K562 (cell line): ENCODE measurements around the gene FERMT3. TPM values are rescaled to one million over a fixed set of nuclear protein-coding genes. Genes with fewer than 3 reads are reported as not detected.

Source experiments
- CBX8 ChIP-seq: fragments of 200-600 bp; sonication (generic); IDR thresholded peaks from 2 replicates; pipeline ENCODE4 v1.6.1; 2012; ENCODE audit warnings: borderline replicate concordance, mixed run types, low read depth, mild to moderate bottlenecking, moderate library complexity, mixed read lengths, low read length, control low read depth, inconsistent platforms; ENCODE audit not compliant: poor library complexity, severe bottlenecking; ENCODE audit errors: extremely low read depth
- CHD2 ChIP-seq: IDR thresholded peaks from 2 replicates; pipeline ENCODE4 v1.6.1; 2011; ENCODE audit warnings: low read depth, low read length
- DACH1 ChIP-seq: fragments of 450-650 bp; IDR thresholded peaks from 2 replicates; pipeline ENCODE4 v1.6.1; 2018; ENCODE audit not compliant: partially characterized antibody
- DNMT1 ChIP-seq: fragments of 450-650 bp; IDR thresholded peaks from 2 replicates; pipeline ENCODE4 v1.6.1; 2016; ENCODE audit warnings: antibody characterized with exemption, mild to moderate bottlenecking
- ETV5 ChIP-seq: sonication (generic); formaldehyde crosslinking; IDR thresholded peaks from 2 replicates; pipeline ENCODE4 v1.4.0; 2020; ENCODE audit warnings: low read depth, mild to moderate bottlenecking, missing genetic modification reagents
- HNRNPK ChIP-seq: fragments of 200-400 bp; formaldehyde crosslinking; IDR thresholded peaks from one replicate; pipeline ENCODE4 v1.6.1; 2018; ENCODE audit warnings: mild to moderate bottlenecking, low read depth, low read length; ENCODE audit not compliant: poor library complexity, severe bottlenecking
- JUNB ChIP-seq: fragments of 450-650 bp; formaldehyde crosslinking; conservative IDR thresholded peaks from 2 replicates; pipeline ENCODE4 v1.4.0; 2020; ENCODE audit warnings: mild to moderate bottlenecking
- MIER1 ChIP-seq: fragments of 450-650 bp; IDR thresholded peaks from 2 replicates; pipeline ENCODE4 v1.6.1; 2016; ENCODE audit warnings: antibody characterized with exemption, mild to moderate bottlenecking, low read depth
- NFE2 ChIP-seq: IDR thresholded peaks from 2 replicates; pipeline ENCODE4 v1.6.1; 2014; ENCODE audit warnings: antibody characterized with exemption, low read depth
- SPI1 ChIP-seq: IDR thresholded peaks from 2 replicates; pipeline ENCODE4 v1.6.1; 2011; ENCODE audit warnings: low read depth, low read length, control low read depth, borderline replicate concordance
- ZNF165 ChIP-seq: fragments of 250-450 bp; sonication (Bioruptor Pico); IDR thresholded peaks from 2 replicates; pipeline ENCODE4 v1.4.0; 2020; ENCODE audit warnings: borderline replicate concordance
- polyA plus RNA-seq, 8 experiments: library from polyadenylated mRNA; depleted of rRNA in 4 of 8; stranded (reverse) in 5 of 8; unstranded in 3 of 8; fragments of >200 nt; fragmentation: Nextera tagmentation in 2 of 8; fragmentation: Illumina TruSeq in 1 of 8; extraction: Ambion mirVana in 2 of 8; extraction: Trizol in 1 of 8; gene quantifications; 2 replicates each; pipeline versions ENCODE4 v1.2.1 to v1.2.3, GENCODE V29; 2011 to 2014; ENCODE audit warnings: inconsistent platforms in 1 of 8, missing spikeins in 1 of 8
- total RNA-seq, 7 experiments: library from RNA; depleted of rRNA in 6 of 7; stranded (reverse); fragments of >200 nt in 6 of 7; fragmentation: Illumina TruSeq in 2 of 7; extraction: Trizol in 2 of 7; gene quantifications; 2 replicates each; pipeline versions ENCODE4 v1.2.1 to v1.2.3, GENCODE V29; 2011 to 2021; ENCODE audit warnings: low replicate concordance in 1 of 7
- TF ChIP-seq, protein P1 (sequence below), 2 experiments: fragments of 450-650 bp; formaldehyde crosslinking in 1 of 2; IDR thresholded peaks; 2 replicates each; pipeline versions ENCODE4 v1.4.0 to v1.6.1; 2014 to 2020; ENCODE audit warnings: mild to moderate bottlenecking in 2 of 2, borderline replicate concordance in 1 of 2, low read depth in 1 of 2
- TF ChIP-seq, protein P2 (sequence below): fragments of 250-450 bp; sonication (Bioruptor Pico); IDR thresholded peaks from 2 replicates; pipeline ENCODE4 v1.8.0; 2021; ENCODE audit warnings: borderline replicate concordance, mild to moderate bottlenecking, moderate library complexity; ENCODE audit not compliant: poor library complexity, severe bottlenecking
- TF ChIP-seq, protein P3 (sequence below), 2 experiments: fragments of 450-650 bp in 1 of 2; sonication (generic) in 1 of 2; formaldehyde crosslinking in 1 of 2; IDR thresholded peaks in 1 of 2; conservative IDR thresholded peaks in 1 of 2; 2 replicates each; pipeline versions ENCODE4 v1.6.1 to v1.8.1; 2016 to 2023; ENCODE audit warnings: mild to moderate bottlenecking in 2 of 2, moderate library complexity in 2 of 2, inconsistent platforms in 1 of 2, missing genetic modification reagents in 1 of 2

Gene FERMT3
- total and polyA plus RNA-seq, 9 of the 15 experiments (the other 6 are each of a cell fraction or from before 2014, with no cell fraction given), result 3.2 to 275 (median 79.7) TPM

DNA sequence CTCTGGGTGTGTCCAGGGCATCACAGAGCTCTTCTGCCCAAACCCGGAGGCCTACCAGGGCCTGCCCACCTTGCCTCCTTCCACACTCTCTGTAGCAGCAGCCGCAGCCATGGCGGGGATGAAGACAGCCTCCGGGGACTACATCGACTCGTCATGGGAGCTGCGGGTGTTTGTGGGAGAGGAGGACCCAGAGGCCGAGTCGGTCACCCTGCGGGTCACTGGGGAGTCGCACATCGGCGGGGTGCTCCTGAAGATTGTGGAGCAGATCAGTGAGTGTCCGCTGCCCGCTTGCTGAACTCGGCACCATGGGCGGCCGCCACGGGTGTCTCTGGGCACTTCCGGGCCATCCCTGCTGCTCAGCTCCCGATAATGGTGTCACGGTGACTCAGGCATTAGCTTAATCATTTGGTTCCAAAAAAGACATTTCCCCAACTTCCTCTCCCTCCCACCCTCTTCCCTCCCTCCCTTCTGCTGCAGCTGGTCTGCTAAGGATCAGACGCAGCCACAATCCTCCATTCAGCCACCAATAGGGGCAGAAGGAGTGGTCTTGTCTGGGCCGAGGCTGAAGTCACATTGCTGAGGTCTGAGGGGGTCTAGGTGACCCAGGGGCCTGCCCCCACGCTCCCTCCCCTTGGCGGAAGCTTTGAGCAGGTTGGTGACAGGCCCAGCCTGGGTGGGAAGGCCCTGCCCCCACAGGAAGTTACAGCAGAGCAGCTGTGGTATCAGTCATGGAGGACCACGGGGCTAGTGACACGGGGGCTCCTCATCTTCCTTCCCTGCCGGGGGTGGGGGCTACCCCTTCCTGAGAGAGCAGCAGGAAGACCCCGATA lies 950 bp downstream of the FERMT3 start (continued):
- TF ChIP-seq, protein P1, sequence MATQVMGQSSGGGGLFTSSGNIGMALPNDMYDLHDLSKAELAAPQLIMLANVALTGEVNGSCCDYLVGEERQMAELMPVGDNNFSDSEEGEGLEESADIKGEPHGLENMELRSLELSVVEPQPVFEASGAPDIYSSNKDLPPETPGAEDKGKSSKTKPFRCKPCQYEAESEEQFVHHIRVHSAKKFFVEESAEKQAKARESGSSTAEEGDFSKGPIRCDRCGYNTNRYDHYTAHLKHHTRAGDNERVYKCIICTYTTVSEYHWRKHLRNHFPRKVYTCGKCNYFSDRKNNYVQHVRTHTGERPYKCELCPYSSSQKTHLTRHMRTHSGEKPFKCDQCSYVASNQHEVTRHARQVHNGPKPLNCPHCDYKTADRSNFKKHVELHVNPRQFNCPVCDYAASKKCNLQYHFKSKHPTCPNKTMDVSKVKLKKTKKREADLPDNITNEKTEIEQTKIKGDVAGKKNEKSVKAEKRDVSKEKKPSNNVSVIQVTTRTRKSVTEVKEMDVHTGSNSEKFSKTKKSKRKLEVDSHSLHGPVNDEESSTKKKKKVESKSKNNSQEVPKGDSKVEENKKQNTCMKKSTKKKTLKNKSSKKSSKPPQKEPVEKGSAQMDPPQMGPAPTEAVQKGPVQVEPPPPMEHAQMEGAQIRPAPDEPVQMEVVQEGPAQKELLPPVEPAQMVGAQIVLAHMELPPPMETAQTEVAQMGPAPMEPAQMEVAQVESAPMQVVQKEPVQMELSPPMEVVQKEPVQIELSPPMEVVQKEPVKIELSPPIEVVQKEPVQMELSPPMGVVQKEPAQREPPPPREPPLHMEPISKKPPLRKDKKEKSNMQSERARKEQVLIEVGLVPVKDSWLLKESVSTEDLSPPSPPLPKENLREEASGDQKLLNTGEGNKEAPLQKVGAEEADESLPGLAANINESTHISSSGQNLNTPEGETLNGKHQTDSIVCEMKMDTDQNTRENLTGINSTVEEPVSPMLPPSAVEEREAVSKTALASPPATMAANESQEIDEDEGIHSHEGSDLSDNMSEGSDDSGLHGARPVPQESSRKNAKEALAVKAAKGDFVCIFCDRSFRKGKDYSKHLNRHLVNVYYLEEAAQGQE (IDR thresholded peaks at IDR 0.05; ENCODE audit: borderline replicate concordance), result no peak
- TF ChIP-seq, protein P1 (CRISPR knock-in tag; IDR thresholded peaks at IDR 0.05; ENCODE audit: low read depth), result no peak; the same call in 1 of the 2 replicates
- TF ChIP-seq, protein P2, sequence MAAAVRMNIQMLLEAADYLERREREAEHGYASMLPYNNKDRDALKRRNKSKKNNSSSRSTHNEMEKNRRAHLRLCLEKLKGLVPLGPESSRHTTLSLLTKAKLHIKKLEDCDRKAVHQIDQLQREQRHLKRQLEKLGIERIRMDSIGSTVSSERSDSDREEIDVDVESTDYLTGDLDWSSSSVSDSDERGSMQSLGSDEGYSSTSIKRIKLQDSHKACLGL (CRISPR knock-in tag), result no peak
- TF ChIP-seq CBX8, result no peak
- TF ChIP-seq DNMT1, result 0 out of 2 replicates have a peak, but pooled peaks have one; percentile 7
- peak; percentile 95 for TF ChIP-seq NFE2
- TF ChIP-seq SPI1, result peak; percentile 90
- peak; percentile 95 for TF ChIP-seq ETV5 (CRISPR knock-in tag)
- no peak for TF ChIP-seq MIER1
- TF ChIP-seq ZNF165 (CRISPR knock-in tag), result no peak
- no peak for TF ChIP-seq HNRNPK
- TF ChIP-seq CHD2, result no peak
- no peak for TF ChIP-seq JUNB (CRISPR knock-in tag)
- TF ChIP-seq DACH1, result peak; percentile 90
- TF ChIP-seq, protein P3, sequence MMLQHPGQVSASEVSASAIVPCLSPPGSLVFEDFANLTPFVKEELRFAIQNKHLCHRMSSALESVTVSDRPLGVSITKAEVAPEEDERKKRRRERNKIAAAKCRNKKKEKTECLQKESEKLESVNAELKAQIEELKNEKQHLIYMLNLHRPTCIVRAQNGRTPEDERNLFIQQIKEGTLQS (IDR thresholded peaks at IDR 0.05), result peak; percentile 80
- TF ChIP-seq, protein P3 (CRISPR knock-in tag; conservative IDR thresholded peaks at IDR 0.05), result no peak
